ENCODE measurements around the gene LMCD1.

The LMCD1 gene

GRCh38 chr3:8595695-8596115, 94.1 kb downstream of the LMCD1 start:
- DNase-seq, result no peak

- no peak for DNase-seq
Measured at GRCh38 chr3:8596321-8597218, 94.9 kb downstream of the LMCD1 start.

GRCh38 chr3:8597219-8597853, 95.7 kb downstream of the LMCD1 start:
- no peak for DNase-seq

- DNase-seq, result no peak
Measured at GRCh38 chr3:8599146-8599545, 97.5 kb downstream of the LMCD1 start.

- no peak for DNase-seq
Measured at GRCh38 chr3:8600457-8600856, 98.8 kb downstream of the LMCD1 start.

GRCh38 chr3:8603115-8603710, 101.6 kb downstream of the LMCD1 start:
- DNase-seq, result no peak

- no peak for DNase-seq
Measured at GRCh38 chr3:8604006-8604405, 102.4 kb downstream of the LMCD1 start.

- DNase-seq, result no peak
Measured at GRCh38 chr3:8604988-8605387, 103.4 kb downstream of the LMCD1 start.

GRCh38 chr3:8606701-8607231, 105.1 kb downstream of the LMCD1 start:
- DNase-seq, result no peak

GRCh38 chr3:8607234-8608040, 105.8 kb downstream of the LMCD1 start:
- DNase-seq, result no peak

- DNase-seq, result no peak
Measured at GRCh38 chr3:8608041-8608790, 106.6 kb downstream of the LMCD1 start.

- DNase-seq, result no peak
Measured at GRCh38 chr3:8608791-8609467, 107.3 kb downstream of the LMCD1 start.

- no peak for DNase-seq
Measured at GRCh38 chr3:8610951-8611350, 109.3 kb downstream of the LMCD1 start.

- DNase-seq, result no peak
Measured at GRCh38 chr3:8617921-8618320, 116.3 kb downstream of the LMCD1 start.

GRCh38 chr3:8618950-8619349, 117.3 kb downstream of the LMCD1 start:
- DNase-seq, result no peak

GRCh38 chr3:8619548-8619947, 117.9 kb downstream of the LMCD1 start:
- DNase-seq, result no peak

GRCh38 chr3:8621141-8621540, 119.5 kb downstream of the LMCD1 start:
- no peak for DNase-seq

- no peak for DNase-seq
Measured at GRCh38 chr3:8621872-8622271, 120.2 kb downstream of the LMCD1 start.

- peak; percentile 50 for DNase-seq
Measured at GRCh38 chr3:8622873-8623691, 121.5 kb downstream of the LMCD1 start.

GRCh38 chr3:8623741-8624140, 122.1 kb downstream of the LMCD1 start:
- DNase-seq, result no peak

Measured in NCI-H1048 (cell line).